Endodermal cell (in vitro differentiated cells): ENCODE results near the gene CIC. TPM values are rescaled to one million over a fixed set of nuclear protein-coding genes. Genes with fewer than 3 reads are reported as not detected.

Source experiments
- DNase-seq: peaks from one replicate; pipeline ENCODE4 v3.0.0-alpha.2; 2017
- H3K27ac ChIP-seq: 2 replicates; pipeline ENCODE4 v1.5.1; 2013; ENCODE audit warnings: mild to moderate bottlenecking, low read depth, low read length, moderate library complexity
- H3K27me3 ChIP-seq: 2 replicates; pipeline ENCODE4 v1.6.1; 2013; ENCODE audit warnings: mild to moderate bottlenecking, low read length, moderate library complexity; ENCODE audit not compliant: insufficient read depth, control insufficient read depth, poor library complexity, severe bottlenecking
- H3K36me3 ChIP-seq: 2 replicates; pipeline ENCODE4 v1.7.0; 2013; ENCODE audit warnings: mild to moderate bottlenecking, low read length, moderate library complexity; ENCODE audit not compliant: control insufficient read depth, insufficient read depth
- H3K4me1 ChIP-seq: one replicate; pipeline ENCODE4 v1.7.0; 2013; ENCODE audit warnings: low read length; ENCODE audit not compliant: control insufficient read depth, insufficient read depth
- H3K4me3 ChIP-seq: 2 replicates; pipeline ENCODE4 v1.5.1; 2013; ENCODE audit warnings: mild to moderate bottlenecking, low read length, moderate library complexity
- H3K9ac ChIP-seq: 2 replicates; pipeline ENCODE4 v1.6.1; 2013; ENCODE audit warnings: mild to moderate bottlenecking, low read length, moderate library complexity; ENCODE audit not compliant: poor library complexity, severe bottlenecking; ENCODE audit errors: extremely low read depth
- H3K9me3 ChIP-seq: 2 replicates; pipeline ENCODE4 v1.6.1; 2013; ENCODE audit warnings: mild to moderate bottlenecking, low read length, moderate library complexity; ENCODE audit not compliant: control insufficient read depth
- H3K27ac Mint-ChIP-seq: 2 replicates; pipeline ENCODE4 v1.8.0; 2020; ENCODE audit warnings: mixed read lengths
- H3K27me3 Mint-ChIP-seq: 2 replicates; pipeline ENCODE4 v1.8.0; 2021; ENCODE audit warnings: mild to moderate bottlenecking, mixed read lengths; ENCODE audit not compliant: insufficient read depth
- H3K36me3 Mint-ChIP-seq: 2 replicates; pipeline ENCODE4 v1.8.0; 2020; ENCODE audit warnings: low read depth, mixed read lengths
- H3K4me1 Mint-ChIP-seq: 2 replicates; pipeline ENCODE4 v1.8.0; 2020; ENCODE audit warnings: mixed read lengths
- H3K4me3 Mint-ChIP-seq: 2 replicates; pipeline ENCODE4 v1.8.0; 2020; ENCODE audit warnings: mild to moderate bottlenecking, moderate library complexity, mixed read lengths
- H3K9me3 Mint-ChIP-seq: 2 replicates; pipeline ENCODE4 v1.8.0; 2020; ENCODE audit warnings: mild to moderate bottlenecking, mixed read lengths
- WGBS, 2 experiments: methylation state at CpG; one replicate each; pipeline versions ENCODE4 v1.1.5 to v1.1.7; 2013; ENCODE audit warnings: missing lambda C conversion rate in 2 of 2, mixed read lengths in 1 of 2; ENCODE audit not compliant: insufficient coverage in 1 of 2, insufficient read length in 1 of 2; 5-methylcytosine and 5-hydroxymethylcytosine counted together
- total RNA-seq, 2 donors: library from RNA; stranded (reverse); fragmentation: NEBNext Ultra II Directional in 1 of 2; extraction: Animal tissue kit (Norgen Biotek cat#: 25700) in 1 of 2; gene quantifications; 2 replicates in 1 of 2; 3 replicates in 1 of 2; pipeline ENCODE4 v1.2.1, GENCODE V29; 2021
- TF ChIP-seq, protein P1 (sequence below): fragments of 200-600 bp; sonication (generic); conservative IDR thresholded peaks from 2 replicates; pipeline ENCODE4 v1.5.0; 2021; ENCODE audit warnings: antibody characterized with exemption, mild to moderate bottlenecking

Gene CIC
- total RNA-seq, 2 donors from 2014 or later: 48.6 to 57.6 TPM

DNA sequence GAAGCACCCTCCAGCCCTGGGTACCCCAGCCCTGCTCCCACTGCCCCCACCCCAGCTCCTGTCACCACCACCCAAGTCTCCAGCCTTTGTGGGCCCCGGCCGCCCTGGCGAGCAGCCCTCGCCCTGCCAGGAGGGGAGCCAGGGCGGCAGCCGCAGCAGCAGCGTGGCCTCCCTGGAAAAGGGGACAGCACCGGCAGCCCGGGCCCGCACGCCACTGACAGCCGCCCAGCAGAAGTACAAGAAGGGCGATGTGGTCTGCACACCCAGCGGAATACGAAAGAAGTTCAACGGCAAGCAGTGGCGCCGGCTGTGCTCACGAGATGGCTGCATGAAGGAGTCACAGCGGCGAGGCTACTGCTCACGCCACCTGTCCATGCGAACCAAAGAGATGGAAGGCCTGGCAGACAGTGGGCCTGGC is 3.9 kb downstream of the CIC start:
- no peak overlapping the region for H3K27ac ChIP-seq
- no peak overlapping the region for H3K4me3 Mint-ChIP-seq
- DNase-seq: no peak
- no peaks in the 10 kb centered on the region for H3K27me3 ChIP-seq
- no peak overlapping the region for H3K4me3 ChIP-seq
- peaks cover 4% of the 10 kb centered on the region for H3K4me1 ChIP-seq
- H3K4me1 Mint-ChIP-seq: peaks cover 19% of the 10 kb centered on the region
- H3K9me3 Mint-ChIP-seq: no peaks in the 10 kb centered on the region
- peaks cover 23% of the 10 kb centered on the region for H3K36me3 Mint-ChIP-seq
- TF ChIP-seq, protein P1, sequence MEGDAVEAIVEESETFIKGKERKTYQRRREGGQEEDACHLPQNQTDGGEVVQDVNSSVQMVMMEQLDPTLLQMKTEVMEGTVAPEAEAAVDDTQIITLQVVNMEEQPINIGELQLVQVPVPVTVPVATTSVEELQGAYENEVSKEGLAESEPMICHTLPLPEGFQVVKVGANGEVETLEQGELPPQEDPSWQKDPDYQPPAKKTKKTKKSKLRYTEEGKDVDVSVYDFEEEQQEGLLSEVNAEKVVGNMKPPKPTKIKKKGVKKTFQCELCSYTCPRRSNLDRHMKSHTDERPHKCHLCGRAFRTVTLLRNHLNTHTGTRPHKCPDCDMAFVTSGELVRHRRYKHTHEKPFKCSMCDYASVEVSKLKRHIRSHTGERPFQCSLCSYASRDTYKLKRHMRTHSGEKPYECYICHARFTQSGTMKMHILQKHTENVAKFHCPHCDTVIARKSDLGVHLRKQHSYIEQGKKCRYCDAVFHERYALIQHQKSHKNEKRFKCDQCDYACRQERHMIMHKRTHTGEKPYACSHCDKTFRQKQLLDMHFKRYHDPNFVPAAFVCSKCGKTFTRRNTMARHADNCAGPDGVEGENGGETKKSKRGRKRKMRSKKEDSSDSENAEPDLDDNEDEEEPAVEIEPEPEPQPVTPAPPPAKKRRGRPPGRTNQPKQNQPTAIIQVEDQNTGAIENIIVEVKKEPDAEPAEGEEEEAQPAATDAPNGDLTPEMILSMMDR: no peak
- no peak overlapping the region for H3K27ac Mint-ChIP-seq
- H3K9me3 ChIP-seq: no peaks in the 10 kb centered on the region
- peaks cover 16% of the 10 kb centered on the region for H3K36me3 ChIP-seq
- H3K9ac ChIP-seq: no peak overlapping the region
- no peaks in the 10 kb centered on the region for H3K27me3 Mint-ChIP-seq
- WGBS, 2 experiments: 95 to 96% methylated on average over 22 to 23 of the region's 23 CpGs

- no peak overlapping the region for H3K9ac ChIP-seq
- TF ChIP-seq, protein P1: no peak
- DNase-seq: no peak
- peaks cover 23% of the 10 kb centered on the region for H3K4me1 Mint-ChIP-seq
- no peaks in the 10 kb centered on the region for H3K9me3 Mint-ChIP-seq
- H3K36me3 ChIP-seq: peaks cover 16% of the 10 kb centered on the region
- WGBS, 2 experiments: 93 to 98% methylated on average over 39 to 43 of the region's 43 CpGs
- H3K4me3 ChIP-seq: no peak overlapping the region
- H3K9me3 ChIP-seq: no peaks in the 10 kb centered on the region
- H3K27ac Mint-ChIP-seq: no peak overlapping the region
- peaks cover 23% of the 10 kb centered on the region for H3K36me3 Mint-ChIP-seq
- H3K27me3 Mint-ChIP-seq: no peaks in the 10 kb centered on the region
- peaks cover 4% of the 10 kb centered on the region for H3K4me1 ChIP-seq
- H3K27ac ChIP-seq: no peak overlapping the region
- H3K4me3 Mint-ChIP-seq: no peak overlapping the region
- no peaks in the 10 kb centered on the region for H3K27me3 ChIP-seq
Observed at GRCh38 chr19:42273407-42274064, 4.5 kb downstream of the CIC start.

- Histone ChIP-seq H3K4me1 (peaks cover 6% of the 10 kb centered on the region), H3K9me3 (no peaks in the 10 kb centered on the region), H3K27ac (no peak overlapping the region), H3K4me3 (no peak overlapping the region), H3K27me3 (no peaks in the 10 kb centered on the region), H3K36me3 (peaks cover 16% of the 10 kb centered on the region), H3K9ac (no peak overlapping the region)
- 93 to 97% methylated on average over 13 to 22 of the region's 22 CpGs for WGBS, 2 experiments
- TF ChIP-seq, protein P1: no peak
- Mint-ChIP-seq H3K27ac (no peak overlapping the region), H3K36me3 (peaks cover 23% of the 10 kb centered on the region), H3K4me3 (no peak overlapping the region), H3K27me3 (no peaks in the 10 kb centered on the region), H3K4me1 (peaks cover 25% of the 10 kb centered on the region), H3K9me3 (no peaks in the 10 kb centered on the region)
- no peak for DNase-seq
Observed at GRCh38 chr19:42274065-42274682, 5.1 kb downstream of the CIC start.
